GM12872 (cell line): ENCODE measurements around the gene CCDC85C.

Experiments used
- TF ChIP-seq, protein P1 (sequence below): IDR thresholded peaks from 3 replicates; pipeline ENCODE4 v1.5.1; 2011; ENCODE audit warnings: low read depth, mild to moderate bottlenecking, low read length, moderate library complexity; ENCODE audit not compliant: insufficient read depth

Gene CCDC85C

DNA sequence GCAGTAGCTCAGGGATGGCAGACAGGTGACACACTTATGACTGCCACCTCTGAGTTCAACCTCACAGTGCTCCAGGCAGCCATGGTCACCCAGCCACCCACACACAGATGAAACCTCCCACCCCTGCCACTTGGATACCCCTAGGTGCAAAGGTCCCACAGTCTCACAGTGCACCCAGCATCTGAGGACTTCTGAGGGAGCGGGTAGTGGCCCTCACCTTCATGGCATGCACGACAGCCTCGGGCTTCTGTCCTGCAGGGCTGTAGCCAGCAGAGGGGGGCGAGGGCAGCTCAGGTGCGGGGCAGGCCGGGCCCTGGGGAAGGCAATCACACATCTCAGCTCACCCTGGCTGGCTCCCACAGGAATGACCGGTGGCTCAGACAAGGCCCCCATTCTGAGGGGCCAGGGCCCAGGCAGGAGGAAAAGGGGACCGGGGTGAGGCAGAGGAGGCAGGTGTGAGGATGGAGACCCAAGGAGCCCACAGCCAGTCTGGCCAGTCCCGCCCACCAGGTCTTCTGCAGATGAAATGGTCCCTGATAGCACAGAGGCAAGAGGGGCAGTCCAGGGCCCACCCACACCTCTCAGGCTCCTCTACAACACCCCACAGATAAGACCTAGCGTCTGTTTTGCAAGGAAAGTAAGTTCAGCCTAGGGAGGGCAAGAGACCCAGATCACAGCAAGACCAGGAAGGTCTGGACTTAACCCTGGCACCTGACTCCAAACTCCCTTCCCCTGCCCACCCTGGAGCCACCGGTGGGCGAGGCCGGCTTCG, 87.0 kb downstream of the CCDC85C start:
- TF ChIP-seq, protein P1, sequence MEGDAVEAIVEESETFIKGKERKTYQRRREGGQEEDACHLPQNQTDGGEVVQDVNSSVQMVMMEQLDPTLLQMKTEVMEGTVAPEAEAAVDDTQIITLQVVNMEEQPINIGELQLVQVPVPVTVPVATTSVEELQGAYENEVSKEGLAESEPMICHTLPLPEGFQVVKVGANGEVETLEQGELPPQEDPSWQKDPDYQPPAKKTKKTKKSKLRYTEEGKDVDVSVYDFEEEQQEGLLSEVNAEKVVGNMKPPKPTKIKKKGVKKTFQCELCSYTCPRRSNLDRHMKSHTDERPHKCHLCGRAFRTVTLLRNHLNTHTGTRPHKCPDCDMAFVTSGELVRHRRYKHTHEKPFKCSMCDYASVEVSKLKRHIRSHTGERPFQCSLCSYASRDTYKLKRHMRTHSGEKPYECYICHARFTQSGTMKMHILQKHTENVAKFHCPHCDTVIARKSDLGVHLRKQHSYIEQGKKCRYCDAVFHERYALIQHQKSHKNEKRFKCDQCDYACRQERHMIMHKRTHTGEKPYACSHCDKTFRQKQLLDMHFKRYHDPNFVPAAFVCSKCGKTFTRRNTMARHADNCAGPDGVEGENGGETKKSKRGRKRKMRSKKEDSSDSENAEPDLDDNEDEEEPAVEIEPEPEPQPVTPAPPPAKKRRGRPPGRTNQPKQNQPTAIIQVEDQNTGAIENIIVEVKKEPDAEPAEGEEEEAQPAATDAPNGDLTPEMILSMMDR, result no peak

DNA sequence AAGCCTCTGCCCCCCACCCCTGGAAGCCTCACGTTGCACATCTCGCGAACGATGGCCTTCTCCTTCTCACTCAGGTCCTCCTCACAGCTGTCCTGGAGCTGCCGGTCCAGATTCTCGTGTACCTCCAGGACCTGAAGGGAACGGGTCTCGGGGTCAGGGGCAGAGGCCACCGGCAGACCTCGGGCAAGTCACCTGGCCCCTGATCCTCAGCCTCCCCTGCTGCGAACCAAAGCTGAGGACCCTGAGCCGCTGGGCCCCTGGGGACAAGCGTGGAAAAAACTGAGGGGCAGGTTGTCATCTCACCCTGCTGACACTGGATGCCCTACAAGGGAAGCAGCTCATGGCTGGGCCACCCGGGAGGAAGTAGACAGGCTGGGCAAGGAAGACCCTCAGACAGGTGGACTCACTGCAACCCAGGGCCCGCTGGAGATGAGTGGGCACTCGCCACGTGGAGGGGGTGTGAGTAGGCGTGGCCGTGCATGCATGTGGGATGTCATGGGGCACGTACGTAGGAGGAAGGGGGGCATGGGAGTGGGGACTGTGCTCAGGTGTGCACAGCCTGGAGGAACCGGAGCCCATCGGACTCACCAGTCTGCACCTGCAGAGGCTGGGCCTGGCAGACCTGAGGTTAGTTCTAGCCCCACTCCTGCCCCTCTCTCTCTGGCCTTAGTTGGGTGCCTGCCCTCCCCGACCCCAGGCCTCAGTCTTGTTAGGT, 87.7 kb downstream of the CCDC85C start:
- TF ChIP-seq, protein P1, result no peak

DNA sequence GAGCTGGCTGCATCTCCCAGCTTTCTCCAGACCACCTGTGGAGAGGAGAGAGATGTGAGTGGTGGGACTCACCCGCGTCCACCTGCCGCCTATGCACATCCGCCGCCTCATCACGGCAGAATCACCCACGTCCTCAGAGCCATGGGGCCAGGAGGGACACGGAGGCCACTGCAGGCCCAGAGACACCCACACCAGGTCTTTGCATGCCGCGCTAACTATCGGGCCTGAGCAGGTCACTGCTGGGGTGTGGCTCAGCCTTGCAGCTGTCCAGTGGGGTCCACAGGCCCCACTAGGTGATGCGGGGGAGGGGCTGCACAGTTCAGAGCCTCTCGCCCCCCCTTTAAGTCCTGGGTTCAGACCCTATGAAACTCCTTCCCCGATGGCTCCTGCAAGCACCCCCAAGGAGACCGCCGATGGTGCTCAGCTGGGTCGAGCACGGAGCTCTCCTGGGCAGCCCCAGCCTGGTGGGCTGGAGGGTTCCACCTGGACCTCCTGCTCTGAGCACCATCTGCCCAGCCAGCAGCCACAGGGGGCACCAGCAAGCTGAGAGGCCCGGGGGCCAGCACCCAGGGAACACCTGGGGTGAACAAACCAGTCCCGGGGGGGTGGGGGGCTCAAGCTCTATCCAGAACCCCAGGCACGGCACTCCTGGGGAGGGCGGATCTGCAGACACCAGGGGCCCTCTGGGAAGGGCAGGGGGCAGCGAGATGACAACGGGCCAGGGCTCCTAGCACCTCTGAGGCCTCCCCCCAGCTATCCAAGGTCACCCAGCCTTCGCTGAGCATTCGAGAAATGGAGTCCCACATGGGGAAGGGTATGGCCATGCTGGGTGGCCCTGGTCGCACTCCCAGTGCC, 88.5 kb downstream of the CCDC85C start:
- TF ChIP-seq, protein P1, result no peak

DNA sequence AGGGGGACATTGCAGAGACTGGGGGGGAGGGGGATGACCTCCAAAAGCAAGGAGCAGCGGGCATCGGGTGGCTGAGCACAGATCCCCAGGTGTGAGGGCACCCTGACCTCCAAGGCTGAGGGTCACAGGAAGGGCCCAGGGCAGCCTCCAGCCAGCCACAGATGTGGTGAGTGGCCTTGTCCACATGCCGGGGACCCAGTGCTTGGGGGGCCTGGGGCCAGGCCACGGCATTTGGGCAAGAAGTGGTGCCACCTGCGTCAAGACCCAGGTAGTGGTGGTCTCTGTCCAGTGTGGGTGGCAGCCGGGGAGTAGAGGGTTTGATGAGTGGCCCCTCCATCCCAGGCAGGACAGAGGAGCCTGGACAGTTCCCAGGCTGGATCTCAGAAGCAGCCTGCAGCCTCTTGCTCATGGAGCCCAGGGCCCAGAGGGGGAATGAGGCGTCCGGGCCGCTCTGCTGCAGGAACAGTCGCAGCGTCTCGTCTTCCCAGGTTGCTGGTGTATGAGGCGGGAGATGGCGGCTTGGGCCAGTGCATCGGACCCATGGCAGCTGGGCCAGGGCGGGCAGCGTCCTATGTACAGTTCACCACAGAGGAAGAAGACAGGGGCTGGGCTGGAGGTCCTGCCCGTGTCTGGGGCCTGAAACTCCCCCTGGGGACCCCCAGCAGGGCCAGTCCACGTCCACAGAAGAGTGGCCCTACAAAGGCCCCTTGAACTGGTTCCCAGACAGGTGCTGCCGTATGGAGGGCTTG, 89.3 kb downstream of the CCDC85C start:
- TF ChIP-seq, protein P1, result no peak

DNA sequence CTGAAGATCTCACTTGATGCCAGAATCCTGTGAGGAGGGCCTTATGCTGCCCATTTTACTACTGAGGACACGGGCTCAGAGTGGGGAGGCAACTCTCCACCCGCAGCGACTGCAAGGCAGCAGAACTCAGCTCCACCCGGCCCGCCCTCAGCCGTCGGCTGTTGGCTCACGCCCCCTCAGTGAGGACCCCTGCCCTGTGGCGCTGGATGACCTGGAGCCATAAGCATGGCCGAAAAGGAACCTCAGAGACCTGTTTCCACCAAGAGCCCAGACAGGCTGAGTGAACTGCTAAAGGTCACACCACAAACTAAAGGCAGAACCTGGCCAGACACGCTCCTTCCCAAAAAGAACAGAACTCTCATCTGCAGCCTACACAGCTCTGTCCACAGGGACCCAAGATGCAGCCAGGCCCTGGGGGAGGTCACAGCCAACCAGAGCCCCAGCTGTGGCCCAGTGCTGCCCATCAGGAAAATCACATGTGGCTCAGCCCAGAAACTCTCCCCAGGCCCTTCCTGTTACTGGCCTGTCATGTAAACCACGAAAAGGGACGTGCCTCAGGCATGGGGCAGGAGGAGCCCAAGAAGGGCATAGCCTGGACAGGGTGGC, 90.0 kb downstream of the CCDC85C start:
- TF ChIP-seq, protein P1, result no peak

DNA sequence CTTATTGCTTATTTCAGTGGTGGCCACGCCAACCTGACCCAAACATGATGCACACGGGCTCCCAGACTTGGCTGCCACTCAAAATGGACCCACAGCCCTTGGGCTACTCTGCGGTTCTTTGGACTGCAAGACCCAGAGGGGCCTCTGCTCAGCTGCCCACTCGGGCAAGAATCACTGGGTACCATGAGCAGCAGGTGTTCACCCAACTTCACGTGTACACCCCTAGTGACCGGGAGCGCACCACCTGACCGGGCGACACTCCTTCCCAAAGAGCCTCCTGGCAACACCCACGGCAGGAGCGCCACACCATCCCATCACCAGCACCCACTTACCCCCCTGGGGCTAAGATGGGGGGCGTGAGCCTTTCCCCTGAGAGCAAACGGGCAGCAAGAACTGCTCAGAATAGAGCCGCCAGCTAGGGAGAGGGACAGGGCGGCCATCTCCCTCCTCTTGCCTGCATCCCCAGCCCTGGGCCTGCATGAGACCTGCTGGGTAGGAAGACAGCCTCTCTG, 90.8 kb downstream of the CCDC85C start:
- TF ChIP-seq, protein P1, result no peak
